ENCODE results near the gene DEAF1.

- TF ChIP-seq POLR2A (IDR thresholded peaks at IDR 0.05) = no peak
- no peak for TF ChIP-seq CTCF (IDR thresholded peaks at IDR 0.05)
Observed at GRCh38 chr11:680970-681369, 14.1 kb downstream of the DEAF1 start.

Data from right lobe of liver (tissue), 4 donors.